CD4-positive, alpha-beta T cell (primary cell): ENCODE results near the gene FAM53B. TPM values are rescaled to one million over a fixed set of nuclear protein-coding genes. Genes with fewer than 3 reads are reported as not detected.

ENCODE experiments used
- ATAC-seq: fragments of 200-7000 bp; cut with Tn5 transposase; one replicate; pipeline ENCODE4 v1.10.0; 2022; ENCODE audit warnings: mild to moderate bottlenecking; ENCODE audit not compliant: poor library complexity
- CTCF ChIA-PET: fragments of 350-600 bp; sonication (Branson Sonifier 250); formaldehyde crosslinking; loops from one replicate; lab custom pipeline; 2021; ENCODE audit warnings: antibody characterized with exemption, inconsistent platforms; lab: Charles Lee
- POLR2A ChIA-PET: fragments of 350-600 bp; sonication (Branson Sonifier 250); formaldehyde crosslinking; loops from one replicate; lab custom pipeline; 2021; ENCODE audit warnings: antibody characterized with exemption, inconsistent platforms; lab: Charles Lee
- DNase-seq, 14 experiments: peaks; one replicate each; pipeline ENCODE4 v3.0.0-alpha.2; 2013 to 2020; ENCODE audit warnings: mixed read lengths in 2 of 14
- H3K27ac ChIP-seq, 2 donors: one replicate each; pipeline versions ENCODE4 v1.5.1 to v1.7.0; 2013; ENCODE audit warnings: low read length in 2 of 2, low read depth in 1 of 2, mild to moderate bottlenecking in 1 of 2
- H3K27me3 ChIP-seq, 2 experiments: 1 replicate in 1 of 2; 2 replicates in 1 of 2; pipeline versions ENCODE4 v1.6.1 to v1.7.0; 2013; ENCODE audit warnings: low read length in 2 of 2, control low read depth in 1 of 2, mild to moderate bottlenecking in 1 of 2, moderate library complexity in 1 of 2; ENCODE audit not compliant: insufficient read depth in 2 of 2, control insufficient read depth in 1 of 2
- H3K36me3 ChIP-seq: one replicate; pipeline ENCODE4 v1.6.1; 2013; ENCODE audit warnings: low read length, control low read depth; ENCODE audit not compliant: insufficient read depth
- H3K4me1 ChIP-seq: one replicate; pipeline ENCODE4 v1.6.1; 2013; ENCODE audit warnings: low read length, control low read depth; ENCODE audit not compliant: insufficient read depth
- H3K4me3 ChIP-seq: one replicate; pipeline ENCODE4 v1.5.1; 2013; ENCODE audit warnings: mild to moderate bottlenecking, low read length, moderate library complexity
- H3K9me3 ChIP-seq, 2 experiments: 1 replicate in 1 of 2; 2 replicates in 1 of 2; pipeline versions ENCODE4 v1.6.1 to v1.7.0; 2013; ENCODE audit warnings: low read length in 2 of 2, mild to moderate bottlenecking in 2 of 2, control low read depth in 1 of 2, moderate library complexity in 1 of 2; ENCODE audit not compliant: control insufficient read depth in 1 of 2, insufficient read depth in 1 of 2
- H3K27ac Mint-ChIP-seq: one replicate; pipeline ENCODE4 v1.8.0; 2020; ENCODE audit warnings: mixed read lengths
- H3K27me3 Mint-ChIP-seq: one replicate; pipeline ENCODE4 v1.8.0; 2021; ENCODE audit warnings: mixed read lengths
- H3K36me3 Mint-ChIP-seq: one replicate; pipeline ENCODE4 v1.8.0; 2021; ENCODE audit warnings: low read depth, mixed read lengths
- H3K4me1 Mint-ChIP-seq: one replicate; pipeline ENCODE4 v1.8.0; 2021; ENCODE audit warnings: low read depth, mixed read lengths
- H3K4me3 Mint-ChIP-seq: one replicate; pipeline ENCODE4 v1.8.0; 2020; ENCODE audit warnings: mild to moderate bottlenecking, mixed read lengths
- H3K9me3 Mint-ChIP-seq: one replicate; pipeline ENCODE4 v1.8.0; 2020; ENCODE audit warnings: mixed read lengths
- intact Hi-C, 2 experiments: fragments of 100-400 bp; cut with DNase I in 1 of 2; cut with micrococcal nuclease in 1 of 2; formaldehyde crosslinking; loops; one replicate each; pipeline versions ENCODE4 v1.15.1 to v1.9.0; 2023 to 2025; cut with DNase I, micrococcal nuclease
- total RNA-seq, 174 experiments: library from RNA in 2 of 174; stranded (reverse) in 2 of 174; gene quantifications; one replicate each; pipeline ENCODE4 v1.2.3 and lab custom pipeline; 2021 to 2026
- TF ChIP-seq, protein P1 (sequence below): fragments of 200-600 bp; IDR thresholded peaks from one replicate; pipeline ENCODE4 v1.8.0; 2022; ENCODE audit warnings: antibody characterized with exemption, mild to moderate bottlenecking

The FAM53B gene
- total RNA-seq, 2 experiments from 2014 or later, result 32.9 to 33.6 TPM

DNA sequence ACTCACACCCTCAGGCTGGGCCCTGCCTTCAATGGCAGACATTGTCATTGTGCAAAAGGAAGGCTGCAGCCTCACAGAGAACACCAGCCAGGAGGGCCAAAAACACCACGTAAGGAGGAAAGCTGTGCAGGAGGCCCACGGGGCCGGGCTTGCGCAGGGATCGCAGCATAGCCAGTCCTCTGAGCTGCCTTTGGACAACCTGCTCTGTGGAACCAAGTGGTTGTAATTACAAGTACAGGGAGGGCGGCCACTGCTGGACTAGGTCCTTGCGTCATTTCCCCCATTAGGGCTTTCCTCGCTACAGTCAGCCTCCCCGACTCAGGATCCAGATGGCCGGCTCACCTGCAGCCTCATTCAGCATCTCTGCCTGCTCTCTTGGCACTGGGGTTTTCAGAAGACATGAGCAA, 66.9 kb downstream of the FAM53B start:
- H3K4me3 ChIP-seq, result no peak overlapping the region
- intact Hi-C loops, result loop anchor here in 1 of 2 experiments (5.0 kb wide), 1 partner anchor 40 kb away; no protein-coding TSS in a partner anchor
- ChIA-PET POLR2A (interaction anchor here (1.8 to 2.2 kb wide), 2 partner anchors 19 to 41 kb away, joined by 3 to 24 read pairs; no protein-coding TSS in a partner anchor), CTCF (interaction anchor here (0.9 to 1.8 kb wide), 3 partner anchors 15 to 64 kb away, joined by 3 to 5 read pairs (median 4); no protein-coding TSS in a partner anchor)
- Mint-ChIP-seq H3K36me3 (peaks cover 46% of the 10 kb centered on the region), H3K4me1 (peaks cover 90% of the 10 kb centered on the region), H3K27ac (peak overlapping the region; percentile 87), H3K4me3 (peak overlapping the region; percentile 43), H3K9me3 (no peaks in the 10 kb centered on the region), H3K27me3 (no peaks in the 10 kb centered on the region)
- peak overlapping the region; percentile 29 to 39 for H3K27ac ChIP-seq
- H3K4me1 ChIP-seq, result peaks cover 97% of the 10 kb centered on the region
- no peaks in the 10 kb centered on the region for H3K27me3 ChIP-seq
- DNase-seq (no peak), ATAC-seq (no peak)
- peaks cover 0 to 5% of the 10 kb centered on the region in 2 experiments for H3K9me3 ChIP-seq
- H3K36me3 ChIP-seq, result peaks cover 44% of the 10 kb centered on the region
- TF ChIP-seq, protein P1, sequence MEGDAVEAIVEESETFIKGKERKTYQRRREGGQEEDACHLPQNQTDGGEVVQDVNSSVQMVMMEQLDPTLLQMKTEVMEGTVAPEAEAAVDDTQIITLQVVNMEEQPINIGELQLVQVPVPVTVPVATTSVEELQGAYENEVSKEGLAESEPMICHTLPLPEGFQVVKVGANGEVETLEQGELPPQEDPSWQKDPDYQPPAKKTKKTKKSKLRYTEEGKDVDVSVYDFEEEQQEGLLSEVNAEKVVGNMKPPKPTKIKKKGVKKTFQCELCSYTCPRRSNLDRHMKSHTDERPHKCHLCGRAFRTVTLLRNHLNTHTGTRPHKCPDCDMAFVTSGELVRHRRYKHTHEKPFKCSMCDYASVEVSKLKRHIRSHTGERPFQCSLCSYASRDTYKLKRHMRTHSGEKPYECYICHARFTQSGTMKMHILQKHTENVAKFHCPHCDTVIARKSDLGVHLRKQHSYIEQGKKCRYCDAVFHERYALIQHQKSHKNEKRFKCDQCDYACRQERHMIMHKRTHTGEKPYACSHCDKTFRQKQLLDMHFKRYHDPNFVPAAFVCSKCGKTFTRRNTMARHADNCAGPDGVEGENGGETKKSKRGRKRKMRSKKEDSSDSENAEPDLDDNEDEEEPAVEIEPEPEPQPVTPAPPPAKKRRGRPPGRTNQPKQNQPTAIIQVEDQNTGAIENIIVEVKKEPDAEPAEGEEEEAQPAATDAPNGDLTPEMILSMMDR, result no peak

GRCh38 chr10:124676416-124677062, 67.6 kb downstream of the FAM53B start:
- no peak overlapping the region for H3K4me3 ChIP-seq
- ChIA-PET CTCF (interaction anchor here (0.9 to 1.4 kb wide), 3 partner anchors 16 to 65 kb away, joined by 3 to 5 read pairs (median 3); no protein-coding TSS in a partner anchor), POLR2A (interaction anchor here (0.7 to 2.5 kb wide), 6 partner anchors 8 to 45 kb away, joined by 3 to 14 read pairs (median 3); no protein-coding TSS in a partner anchor)
- ATAC-seq (no peak), DNase-seq (no peak)
- peaks cover 98% of the 10 kb centered on the region for H3K4me1 ChIP-seq
- Mint-ChIP-seq H3K4me3 (peak overlapping the region; percentile 67), H3K27ac (peak overlapping the region; percentile 87), H3K36me3 (peaks cover 44% of the 10 kb centered on the region), H3K27me3 (no peaks in the 10 kb centered on the region), H3K4me1 (peaks cover 94% of the 10 kb centered on the region), H3K9me3 (no peaks in the 10 kb centered on the region)
- H3K9me3 ChIP-seq, result peaks cover 0 to under 1% of the 10 kb centered on the region in 2 experiments
- H3K27ac ChIP-seq, result peak overlapping the region in 1 of 2 donors; percentile 11
- H3K36me3 ChIP-seq, result peaks cover 40% of the 10 kb centered on the region
- H3K27me3 ChIP-seq, result no peaks in the 10 kb centered on the region
- intact Hi-C loops, result loop anchor here (1.0 to 5.0 kb wide), 2 partner anchors 41 to 65 kb away; no protein-coding TSS in a partner anchor
- TF ChIP-seq, protein P1, result no peak

DNA sequence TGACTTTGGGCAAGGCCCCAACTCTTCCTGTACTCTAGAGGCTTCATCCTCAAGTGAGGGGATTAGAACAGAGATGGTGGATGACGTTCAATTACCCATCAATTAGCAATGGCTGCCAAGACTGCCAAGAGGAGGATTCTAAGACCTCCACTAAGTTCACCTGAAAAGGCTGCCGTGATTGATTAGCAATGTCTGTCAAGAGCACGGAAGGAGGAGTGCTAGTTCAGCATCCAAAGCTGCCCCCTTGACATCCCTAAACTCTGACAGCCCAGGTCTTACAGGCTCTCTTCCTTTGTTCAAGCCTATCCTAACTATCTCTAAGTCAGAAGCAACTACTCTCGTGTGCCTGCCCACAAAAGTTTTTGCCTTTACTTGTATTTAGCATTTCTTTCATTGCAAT, 68.4 kb downstream of the FAM53B start:
- POLR2A ChIA-PET, result interaction anchor here (0.9 to 2.5 kb wide), 6 partner anchors 9 to 66 kb away, joined by 3 to 14 read pairs (median 4); no protein-coding TSS in a partner anchor
- H3K4me1 Mint-ChIP-seq, result peaks cover 97% of the 10 kb centered on the region
- no peaks in the 10 kb centered on the region for H3K27me3 Mint-ChIP-seq
- Histone ChIP-seq H3K4me3 (no peak overlapping the region), H3K4me1 (peaks cover 100% of the 10 kb centered on the region), H3K27ac (peak overlapping the region in 1 of 2 donors; percentile 11), H3K27me3 (no peaks in the 10 kb centered on the region), H3K9me3 (no peaks in the 10 kb centered on the region), H3K36me3 (peaks cover 33% of the 10 kb centered on the region)
- intact Hi-C loops, result loop anchor here (1.0 to 5.0 kb wide), 2 partner anchors 41 to 65 kb away; no protein-coding TSS in a partner anchor
- H3K9me3 Mint-ChIP-seq, result no peaks in the 10 kb centered on the region
- peak overlapping the region; percentile 67 for H3K4me3 Mint-ChIP-seq
- H3K36me3 Mint-ChIP-seq, result peaks cover 37% of the 10 kb centered on the region
- no peak for ATAC-seq
- CTCF ChIA-PET, result interaction anchor here (1.3 to 1.4 kb wide), 2 partner anchors 44 to 65 kb away, joined by 3 read pairs; no protein-coding TSS in a partner anchor
- TF ChIP-seq, protein P1, result no peak
- peak overlapping the region; percentile 85 for H3K27ac Mint-ChIP-seq
- DNase-seq, result no peak
